Breast epithelium (tissue), 4 donors: ENCODE measurements around the gene TRPM2. TPM values are rescaled to one million over a fixed set of nuclear protein-coding genes. Genes with fewer than 3 reads are reported as not detected.

ENCODE experiments used
- DNase-seq, 2 donors: peaks; one replicate each; pipeline ENCODE4 v3.0.0-alpha.2; 2019; ENCODE audit warnings: low spot score in 2 of 2
- H3K27ac ChIP-seq, 2 donors: fragments of 200-600 bp; sonication (generic) in 1 of 2; one replicate each; pipeline ENCODE4 v1.5.1; 2016 to 2019; ENCODE audit warnings: mild to moderate bottlenecking in 1 of 2
- H3K27me3 ChIP-seq, 2 donors: fragments of 200-600 bp; sonication (generic) in 1 of 2; one replicate each; pipeline versions ENCODE4 v1.5.1 to v1.6.0; 2017 to 2019; ENCODE audit warnings: control low read depth in 1 of 2, mild to moderate bottlenecking in 1 of 2
- H3K36me3 ChIP-seq: fragments of 200-600 bp; one replicate; pipeline ENCODE4 v1.5.1; 2019
- H3K4me1 ChIP-seq, 2 donors: fragments of 200-600 bp; sonication (generic); one replicate each; pipeline ENCODE4 v1.5.1; 2016 to 2019; ENCODE audit warnings: control low read depth in 1 of 2
- H3K4me3 ChIP-seq, 3 donors: fragments of 200-600 bp; sonication (generic); 1 replicate in 2 of 3; 2 replicates in 1 of 3; pipeline ENCODE4 v1.5.1; 2016 to 2019; ENCODE audit warnings: mild to moderate bottlenecking in 3 of 3, moderate library complexity in 2 of 3
- H3K9me3 ChIP-seq, 2 donors: fragments of 200-600 bp; sonication (generic) in 1 of 2; one replicate each; pipeline ENCODE4 v1.5.1; 2016 to 2019; ENCODE audit warnings: control low read depth in 1 of 2
- CTCF ChIP-seq, 3 donors: fragments of 450-650 bp; IDR thresholded peaks; one replicate each; pipeline ENCODE4 v1.5.1; 2016 to 2017; ENCODE audit warnings: antibody characterized with exemption in 3 of 3, mild to moderate bottlenecking in 3 of 3, moderate library complexity in 3 of 3
- POLR2A ChIP-seq: fragments of 450-650 bp; IDR thresholded peaks from one replicate; pipeline ENCODE4 v1.6.1; 2016; ENCODE audit warnings: antibody characterized with exemption, mild to moderate bottlenecking, moderate library complexity
- POLR2AphosphoS5 ChIP-seq, 3 donors: sonication (generic); formaldehyde crosslinking; IDR thresholded peaks; one replicate each; pipeline ENCODE4 v1.6.1; 2017; ENCODE audit warnings: antibody characterized with exemption in 3 of 3
- intact Hi-C: fragments of 100-400 bp; cut with DNase I; formaldehyde crosslinking; loops from one replicate; pipeline ENCODE4 v1.15.1; 2023; ENCODE audit warnings: low total_unique reads
- total RNA-seq, 3 donors: library from RNA; depleted of rRNA; stranded (reverse); fragments of >200 nt; gene quantifications; one replicate each; pipeline ENCODE4 v1.1.0, GENCODE V29; 2016

TRPM2 gene
- total RNA-seq, 3 donors from 2014 or later, result 4.3 to 7.9 (median 7.2) TPM

DNA sequence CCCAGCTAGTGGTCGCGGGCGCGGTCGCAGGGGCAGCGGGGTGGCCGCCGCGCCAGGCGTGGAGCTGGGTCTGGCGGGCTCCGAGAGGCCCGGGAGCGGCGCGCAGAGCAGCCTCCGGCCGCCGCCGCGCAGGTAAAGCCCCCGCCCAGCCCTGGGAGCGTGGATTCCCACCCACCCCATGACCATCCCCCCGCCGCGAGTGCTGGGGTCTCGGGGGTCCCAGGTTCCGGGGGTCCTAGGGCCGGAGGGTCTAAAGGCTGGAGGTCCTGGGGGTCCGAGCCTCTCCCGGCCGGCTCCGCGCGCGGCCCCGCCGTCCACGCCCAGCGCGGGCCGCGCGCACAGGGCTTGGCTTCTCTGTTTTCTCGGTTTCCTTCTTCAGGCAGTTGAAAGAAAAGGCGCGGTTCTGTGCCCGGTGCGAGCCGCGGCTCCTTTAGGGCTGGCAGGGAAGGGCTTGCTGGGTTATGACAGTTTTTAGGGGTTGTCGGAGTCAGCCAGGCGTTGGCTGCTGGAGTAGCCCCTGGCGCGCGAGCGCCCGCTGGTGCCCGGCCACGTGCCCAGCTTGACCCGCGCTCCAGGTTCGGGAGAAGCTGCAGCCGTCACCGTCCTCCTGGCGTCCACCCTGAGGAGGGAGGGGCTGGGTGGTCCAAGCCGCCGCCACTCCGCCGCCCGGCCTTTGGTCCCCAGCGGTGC is 102.2 kb downstream of the TRPM2 start:
- Histone ChIP-seq H3K36me3 (no peaks in the 10 kb centered on the region), H3K27me3 (peaks cover 0 to 8% of the 10 kb centered on the region in 2 donors), H3K9me3 (peaks cover 0 to 10% of the 10 kb centered on the region in 2 donors), H3K27ac (no peak overlapping the region), H3K4me3 (peak overlapping the region; percentile 58 to 76 (median 71)), H3K4me1 (peaks cover 0 to 5% of the 10 kb centered on the region in 2 donors)
- intact Hi-C loops, result no loop called here
- no peak for DNase-seq
- TF ChIP-seq CTCF (IDR thresholded peaks at IDR 0.05), result no peak
- no peak for TF ChIP-seq POLR2AphosphoS5 (IDR thresholded peaks at IDR 0.05)
- TF ChIP-seq POLR2A, result no peak

DNA sequence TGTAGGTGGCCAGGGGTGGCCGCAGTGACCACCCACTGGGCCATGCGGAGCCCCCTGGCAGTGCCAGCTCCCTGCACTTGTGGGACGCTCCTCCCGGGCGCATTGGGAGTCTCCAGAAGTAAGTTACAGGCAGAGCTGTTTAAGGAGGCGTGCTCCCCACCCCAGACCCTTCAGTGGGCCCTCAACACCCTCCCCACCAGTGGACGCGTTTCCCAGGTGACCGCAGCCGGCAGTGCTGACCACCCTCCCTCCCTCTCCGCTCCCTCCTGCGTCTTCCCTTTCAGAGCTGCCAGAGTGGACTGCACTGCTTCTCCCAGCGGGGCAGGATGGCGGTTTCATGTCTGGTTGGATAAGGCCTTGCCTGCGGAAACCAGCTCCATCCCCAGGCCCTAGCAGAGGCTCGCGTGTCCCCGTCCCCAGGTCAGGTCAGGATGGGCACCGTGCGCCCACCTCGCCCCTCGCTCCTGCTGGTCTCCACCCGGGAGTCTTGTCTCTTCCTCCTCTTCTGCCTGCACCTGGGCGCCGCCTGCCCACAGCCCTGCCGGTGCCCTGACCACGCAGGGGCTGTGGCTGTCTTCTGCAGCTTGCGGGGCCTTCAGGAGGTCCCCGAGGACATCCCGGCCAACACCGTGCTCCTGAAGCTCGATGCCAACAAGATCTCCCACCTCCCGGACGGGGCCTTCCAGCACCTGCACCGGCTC is 102.9 kb downstream of the TRPM2 start:
- peaks cover 0 to 10% of the 10 kb centered on the region in 2 donors for H3K9me3 ChIP-seq
- peak overlapping the region; percentile 58 to 76 (median 71) for H3K4me3 ChIP-seq
- peaks cover 0 to 5% of the 10 kb centered on the region in 2 donors for H3K4me1 ChIP-seq
- H3K36me3 ChIP-seq, result no peaks in the 10 kb centered on the region
- peak in 1 of 2 donors; percentile 41 for DNase-seq
- no peak for TF ChIP-seq POLR2AphosphoS5 (IDR thresholded peaks at IDR 0.05)
- no peak for TF ChIP-seq CTCF (IDR thresholded peaks at IDR 0.05)
- no peak for TF ChIP-seq POLR2A
- H3K27ac ChIP-seq, result no peak overlapping the region
- intact Hi-C loops, result no loop called here
- peaks cover 0 to 8% of the 10 kb centered on the region in 2 donors for H3K27me3 ChIP-seq

GRCh38 chr21:44456915-44457736 is 103.7 kb downstream of the TRPM2 start:
- peaks cover 0 to 8% of the 10 kb centered on the region in 2 donors for H3K27me3 ChIP-seq
- no peak overlapping the region for H3K4me3 ChIP-seq
- no peak for TF ChIP-seq CTCF (IDR thresholded peaks at IDR 0.05)
- TF ChIP-seq POLR2A, result no peak
- TF ChIP-seq POLR2AphosphoS5 (IDR thresholded peaks at IDR 0.05), result no peak
- no peak for DNase-seq
- peaks cover 0 to 5% of the 10 kb centered on the region in 2 donors for H3K4me1 ChIP-seq
- no peak overlapping the region for H3K27ac ChIP-seq
- peaks cover 0 to 10% of the 10 kb centered on the region in 2 donors for H3K9me3 ChIP-seq
- intact Hi-C loops, result no loop called here
- no peaks in the 10 kb centered on the region for H3K36me3 ChIP-seq

DNA sequence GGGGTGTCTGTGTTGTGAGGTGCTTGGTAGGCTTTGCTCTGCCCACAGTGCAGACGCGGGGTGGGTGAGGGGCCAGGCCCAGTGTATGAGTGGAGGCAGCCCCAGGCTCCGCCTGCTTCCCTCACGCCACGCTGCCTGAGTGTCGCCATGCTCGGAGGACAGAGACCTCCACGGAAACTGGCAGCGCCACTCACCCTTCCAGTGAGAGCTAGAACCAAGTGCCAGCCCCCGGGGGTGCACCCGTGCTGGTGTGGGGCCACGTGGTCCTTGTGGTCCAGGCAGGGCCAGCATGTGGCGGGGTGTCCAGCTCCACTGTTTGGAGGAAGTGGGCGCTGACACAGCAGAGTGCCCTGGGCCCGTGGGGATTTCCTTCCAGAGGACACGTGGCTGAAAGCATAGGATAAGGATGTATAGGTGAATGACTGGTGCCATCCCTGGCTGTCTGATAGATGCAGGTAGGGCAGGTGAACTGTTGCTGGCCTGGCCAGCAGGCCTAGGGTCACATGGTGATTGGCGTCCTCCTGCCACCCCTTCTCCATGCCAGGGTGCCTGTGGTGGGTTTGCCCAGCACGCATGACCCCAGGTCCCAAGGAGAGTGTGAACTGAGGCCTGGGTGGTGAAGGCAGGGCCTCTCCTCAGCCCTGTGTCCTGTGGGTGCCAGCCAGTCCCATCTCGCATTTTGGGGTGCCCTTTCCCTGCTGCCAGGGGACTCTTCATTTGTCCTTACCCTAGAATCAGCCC is 105.7 kb downstream of the TRPM2 start:
- H3K27ac ChIP-seq, result no peak overlapping the region
- peaks cover 0 to 6% of the 10 kb centered on the region in 2 donors for H3K9me3 ChIP-seq
- intact Hi-C loops, result no loop called here
- TF ChIP-seq CTCF (IDR thresholded peaks at IDR 0.05) (no peak), POLR2AphosphoS5 (IDR thresholded peaks at IDR 0.05) (no peak), POLR2A (no peak)
- H3K36me3 ChIP-seq, result no peaks in the 10 kb centered on the region
- DNase-seq, result no peak
- no peak overlapping the region for H3K4me3 ChIP-seq
- H3K27me3 ChIP-seq, result peaks cover 0 to 8% of the 10 kb centered on the region in 2 donors
- H3K4me1 ChIP-seq, result peaks cover 0 to 5% of the 10 kb centered on the region in 2 donors
